Endometrial microvascular endothelial cells (primary cell): ENCODE data around the gene TDRD15. TPM values are rescaled to one million over a fixed set of nuclear protein-coding genes. Genes with fewer than 3 reads are reported as not detected.
"Not testable (repeated sequence)": the region's sequence is repeated elsewhere in the genome, so short reads cannot be mapped to it uniquely, and the experiment has no call there.

Experiments used
- in situ Hi-C: cut with HindIII; loops from 2 replicates; pipeline ENCODE4 v1.10.0; 2017; ENCODE audit warnings: low sequenced_read_pairs, low pct_unique_long_range_greater_than_20kb; ENCODE audit errors: inconsistent ontology term
- total RNA-seq: library from RNA; depleted of rRNA; stranded (reverse); fragments of >200 nt; gene quantifications from one replicate; pipeline ENCODE4 v1.2.3, GENCODE V29; 2015; ENCODE audit errors: inconsistent ontology term

Gene TDRD15
- total RNA-seq, result not detected

DNA sequence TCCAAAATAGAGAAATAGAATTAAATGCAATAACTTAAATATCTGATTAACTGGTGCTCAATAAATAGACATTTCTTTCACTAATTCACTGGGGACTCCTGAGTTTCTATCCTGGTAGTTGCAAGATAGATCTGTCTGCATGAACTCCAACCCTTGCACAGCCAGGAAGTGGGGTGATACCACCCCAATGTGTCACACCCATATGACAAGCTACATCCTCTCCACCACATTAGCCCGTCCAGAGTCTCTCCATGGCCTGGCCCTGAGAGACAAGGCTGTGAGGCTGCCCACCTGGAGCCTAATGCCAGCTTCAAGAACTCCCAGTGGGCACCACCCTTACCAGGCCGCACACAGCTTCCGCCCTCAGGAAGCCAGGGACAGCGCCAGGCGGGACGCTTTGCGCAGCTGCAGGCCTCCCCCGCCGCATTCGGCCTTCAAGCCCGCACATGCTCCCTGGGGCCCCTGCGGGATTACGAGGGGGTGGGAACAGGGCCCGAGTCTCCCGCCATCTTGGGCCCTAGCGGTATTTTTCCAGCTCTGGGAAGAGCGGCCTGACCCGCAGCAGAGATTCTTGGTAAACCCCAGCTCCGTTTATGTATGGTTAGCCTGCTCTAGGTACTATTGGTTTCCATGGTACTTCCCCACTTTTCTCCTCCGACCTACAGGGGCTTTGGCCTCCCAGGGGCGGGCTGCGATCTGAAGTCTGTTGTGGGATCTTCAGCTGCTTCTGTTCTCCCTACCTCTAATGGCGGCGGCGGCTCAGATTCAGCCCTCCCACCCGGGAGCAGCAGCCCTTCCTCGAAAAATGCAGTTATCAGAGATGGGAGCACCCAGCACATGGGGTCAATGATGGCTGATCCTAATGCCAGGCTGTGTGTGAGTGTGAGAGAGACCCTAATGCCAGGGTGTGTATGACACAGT is at the start of gene TDRD15:
Gene TDRD15, plus strand, starts transcription at position 496 of the 921 bp plus-strand sequence. CDS start 13,500 bp downstream, outside the sequence.
- in situ Hi-C loops, result no loop called here

DNA sequence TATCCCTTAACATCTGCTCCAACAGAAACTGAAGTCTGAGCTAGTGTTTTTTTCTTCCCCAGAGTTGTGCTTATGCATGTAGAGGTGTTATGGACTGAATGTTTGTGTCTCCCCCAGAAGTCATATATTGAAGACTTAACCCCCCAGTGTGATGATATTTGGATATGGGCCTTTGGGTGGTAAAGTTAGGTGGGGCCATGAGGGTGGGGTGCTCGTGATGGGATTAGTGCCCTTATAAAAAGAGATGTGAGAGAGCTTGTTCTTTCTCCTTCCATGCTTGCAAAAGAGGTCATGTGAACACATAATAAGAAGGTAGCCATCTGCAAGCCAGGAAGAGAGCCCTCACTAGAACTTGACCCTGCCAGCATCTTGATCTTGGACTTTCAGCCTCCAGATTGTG is 45.5 kb upstream of the TDRD15 start:
- in situ Hi-C loops, result no loop called here

DNA sequence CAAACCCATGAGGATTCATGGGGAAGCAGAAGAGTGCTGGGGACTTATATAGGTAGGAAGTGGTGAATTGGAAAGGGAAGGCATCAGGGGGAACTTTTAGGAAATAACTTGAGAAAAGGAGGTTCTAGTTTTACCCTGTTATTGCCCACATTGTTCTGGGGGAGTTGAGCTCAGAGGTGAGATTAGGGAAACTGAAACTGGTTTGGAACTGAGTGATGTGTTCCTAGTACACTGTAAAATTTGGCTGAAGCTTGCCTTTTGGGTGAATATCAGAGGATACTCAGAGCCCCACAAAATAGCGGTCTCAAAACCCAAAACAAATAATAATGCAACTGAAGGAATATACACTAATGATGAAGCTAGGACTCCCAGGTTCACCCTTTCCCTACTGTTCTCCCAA is 40.3 kb upstream of the TDRD15 start:
- in situ Hi-C loops, result no loop called here

DNA sequence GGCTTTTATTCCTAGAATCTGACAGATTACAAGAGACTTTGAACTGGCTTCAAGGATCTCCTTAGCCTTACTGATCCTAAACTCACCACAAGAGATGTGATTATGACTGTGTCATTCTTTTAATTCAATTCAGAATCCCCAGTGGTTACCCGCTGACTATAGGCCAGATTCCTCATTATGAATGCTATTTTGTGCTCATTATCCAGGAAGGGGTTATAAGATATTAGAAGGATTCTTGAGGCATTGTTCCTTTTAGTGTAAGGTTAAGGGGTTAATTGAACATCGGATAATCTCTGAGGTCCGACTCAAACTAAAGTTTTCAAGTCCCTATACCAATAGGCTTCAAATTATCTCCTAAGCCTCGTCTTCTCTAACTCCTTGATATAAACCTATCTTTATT is 39.4 kb upstream of the TDRD15 start:
- in situ Hi-C loops, result no loop called here

DNA sequence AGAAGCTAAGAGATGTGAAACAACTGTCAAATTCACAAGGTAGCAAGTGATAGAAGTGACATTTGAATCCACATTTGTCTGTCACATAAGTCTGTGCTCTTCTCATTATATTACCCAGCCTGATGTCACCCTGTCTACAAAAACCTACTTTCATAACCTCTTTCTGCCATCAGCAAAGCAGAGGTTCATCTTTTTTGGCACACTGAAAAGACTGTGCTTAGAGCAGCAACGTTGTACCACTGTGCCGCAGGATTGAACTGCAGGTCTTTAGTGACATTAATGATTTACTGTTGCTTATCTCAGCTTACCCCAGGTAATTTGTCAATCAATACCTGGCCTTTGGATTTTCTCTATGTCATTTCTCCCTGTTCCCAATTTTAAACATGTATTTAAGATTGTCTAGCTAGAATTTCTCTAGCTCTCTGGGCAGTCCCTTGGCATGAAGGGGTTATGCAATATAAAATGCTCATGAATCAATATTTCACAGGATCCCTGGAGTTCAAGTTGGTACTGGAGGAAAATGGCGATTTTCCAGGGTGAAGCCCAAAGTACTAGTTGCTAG is 31.4 kb upstream of the TDRD15 start:
- in situ Hi-C loops, result no loop called here

DNA sequence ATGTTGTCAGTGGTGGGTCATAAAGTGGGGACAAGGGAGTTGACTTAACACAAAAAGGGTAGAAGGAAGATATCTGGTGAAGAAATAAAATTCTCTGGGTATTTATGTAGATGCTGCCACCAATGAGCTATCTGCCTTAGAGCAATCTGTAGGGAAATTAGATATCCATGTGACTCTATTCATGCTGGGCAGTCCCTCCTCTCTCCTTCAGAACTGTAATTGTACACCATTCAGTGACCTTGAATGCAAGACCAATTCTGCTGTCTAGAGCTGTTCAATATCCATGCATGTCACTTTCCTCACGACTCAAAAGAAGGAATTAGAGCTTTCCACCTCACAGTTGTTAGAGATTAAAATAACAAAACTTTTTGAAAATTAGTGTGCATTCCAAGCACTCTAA is 28.6 kb upstream of the TDRD15 start:
- in situ Hi-C loops, result no loop called here

DNA sequence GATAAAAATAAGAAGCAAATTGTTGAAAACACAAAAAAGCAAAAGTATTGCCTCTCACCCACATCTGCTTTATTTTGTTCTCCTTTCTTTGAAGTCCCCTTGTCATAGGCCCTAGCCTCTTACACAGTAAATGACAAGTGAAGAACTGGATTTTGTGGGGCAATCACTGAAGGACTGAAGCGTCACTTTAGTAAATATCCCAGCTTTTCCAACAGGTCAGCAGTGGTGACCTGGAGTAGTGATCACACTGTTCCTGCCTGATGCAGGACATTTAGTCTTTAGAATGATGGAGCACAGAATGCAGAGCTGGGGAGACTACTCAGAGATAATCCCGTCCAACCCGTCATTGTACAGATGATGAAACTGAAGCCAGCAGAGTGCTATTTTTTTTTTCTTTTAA is 28.1 kb upstream of the TDRD15 start:
- in situ Hi-C loops, result no loop called here

DNA sequence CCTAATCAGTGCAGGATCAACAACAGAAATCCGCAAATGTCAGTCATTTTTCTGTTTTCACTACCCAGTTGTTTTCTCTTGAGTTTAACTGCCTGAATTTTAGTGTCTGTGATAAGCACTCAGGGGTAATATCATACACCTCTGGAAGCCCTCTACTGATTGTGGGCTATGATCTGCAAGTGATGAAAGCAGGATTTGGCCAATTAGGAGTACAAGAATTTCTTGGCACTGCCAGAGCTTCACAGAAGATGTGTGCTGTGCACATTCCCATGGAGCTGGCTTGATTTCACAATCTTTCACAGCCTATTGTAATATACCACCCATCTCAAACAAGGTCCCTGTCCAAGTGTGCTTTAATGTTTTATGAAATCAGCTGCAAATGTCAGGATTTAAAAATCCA is 27.3 kb upstream of the TDRD15 start:
- in situ Hi-C loops, result no loop called here

DNA sequence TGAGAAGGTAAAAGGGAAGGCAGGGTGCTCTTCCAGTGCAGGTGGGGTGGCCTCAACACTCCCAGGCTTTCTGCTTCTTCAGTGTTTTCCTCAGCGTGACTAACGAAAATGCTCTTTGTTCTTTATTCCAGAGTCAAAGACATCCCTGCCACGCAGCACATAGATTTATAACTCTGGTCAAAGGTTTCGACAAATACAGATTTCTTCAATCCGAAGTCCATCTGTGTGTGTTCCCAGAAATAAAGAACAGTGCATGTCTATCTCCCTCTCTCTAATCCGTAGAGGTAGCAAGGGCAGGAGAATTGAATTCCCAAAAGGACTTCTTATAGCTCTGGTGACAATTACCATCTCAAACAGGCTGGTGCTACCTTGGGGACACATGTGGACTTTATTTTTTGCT is 26.4 kb upstream of the TDRD15 start:
- in situ Hi-C loops, result no loop called here

DNA sequence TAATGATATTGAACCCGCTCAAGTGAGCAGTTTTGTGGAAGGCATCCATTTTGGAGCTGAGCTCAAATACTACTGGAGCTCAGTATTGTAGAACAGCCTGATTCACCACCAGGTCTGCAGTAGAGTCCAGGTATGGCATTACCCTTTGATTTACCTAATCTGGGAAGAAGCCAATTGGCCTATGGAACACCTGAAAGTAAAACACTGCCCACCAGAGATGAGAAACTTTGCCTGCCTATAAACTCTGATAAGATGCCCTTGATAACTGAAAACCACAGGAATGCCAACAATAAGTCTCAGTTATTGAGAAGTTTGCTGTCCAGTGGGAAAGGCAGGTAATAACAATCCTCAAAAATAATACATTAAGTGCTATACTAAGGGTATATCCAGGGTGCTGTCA is 25.5 kb upstream of the TDRD15 start:
- in situ Hi-C loops, result no loop called here

DNA sequence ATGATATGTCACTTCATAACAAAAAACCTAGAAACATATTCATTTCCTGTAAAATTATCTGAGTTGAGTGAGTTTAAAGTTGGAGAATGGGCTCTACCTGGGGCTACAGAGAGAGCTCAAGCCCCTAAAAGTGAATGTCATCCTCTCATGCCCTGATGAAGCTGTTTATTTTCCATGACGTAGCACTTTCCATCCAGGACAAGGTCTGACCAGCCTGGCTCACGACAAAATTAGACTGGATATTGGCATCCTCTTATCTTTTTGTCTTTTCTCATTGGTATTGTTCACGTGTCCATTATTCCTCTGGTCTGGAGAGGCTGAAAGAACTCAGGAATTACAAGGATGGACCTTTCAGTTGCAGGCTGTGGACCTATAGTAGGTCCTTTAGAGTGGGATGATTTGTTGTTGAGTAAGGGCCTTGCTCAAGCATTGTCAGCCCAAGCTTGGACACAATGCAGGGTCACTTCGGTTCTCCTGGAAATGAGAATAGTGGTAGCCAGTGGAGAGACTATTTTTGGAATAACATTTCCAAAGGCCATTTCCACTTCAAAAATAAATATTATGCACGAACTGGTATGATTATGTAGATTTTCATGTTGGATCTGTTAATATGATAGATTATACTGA is 24.4 kb upstream of the TDRD15 start:
- in situ Hi-C loops, result no loop called here

DNA sequence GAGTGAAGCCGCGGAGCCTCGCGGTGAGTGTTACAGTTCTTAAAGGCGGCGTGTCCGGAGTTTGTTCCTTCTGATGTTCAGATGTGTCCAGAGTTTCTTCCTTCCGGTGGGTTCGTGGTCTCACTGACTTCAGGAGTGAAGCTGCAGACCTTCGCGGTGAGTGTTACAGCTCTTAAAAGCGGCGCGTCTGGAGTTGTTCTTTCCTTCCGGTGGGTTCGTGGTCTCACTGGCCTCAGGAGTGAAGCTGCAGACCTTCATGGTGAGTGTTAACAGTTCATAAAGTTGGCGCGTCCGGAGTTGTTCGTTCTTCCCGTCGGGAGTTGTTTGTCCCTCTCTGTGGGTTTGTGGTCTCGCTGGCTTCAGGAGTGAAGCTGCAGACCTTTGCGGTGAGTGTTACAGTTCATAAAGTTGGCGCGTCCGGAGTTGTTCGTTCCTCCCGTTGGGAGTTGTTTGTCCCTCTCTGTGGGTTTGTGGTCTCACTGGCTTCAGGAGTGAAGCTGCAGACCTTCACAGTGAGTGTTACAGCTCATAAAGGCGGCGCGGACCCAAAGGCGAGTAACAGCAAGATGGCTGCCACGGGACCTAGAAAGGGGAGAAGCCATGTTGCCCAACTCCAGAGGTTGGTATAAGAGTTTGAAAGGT is 22.1 kb upstream of the TDRD15 start:
- in situ Hi-C loops, result not testable (repeated sequence)

DNA sequence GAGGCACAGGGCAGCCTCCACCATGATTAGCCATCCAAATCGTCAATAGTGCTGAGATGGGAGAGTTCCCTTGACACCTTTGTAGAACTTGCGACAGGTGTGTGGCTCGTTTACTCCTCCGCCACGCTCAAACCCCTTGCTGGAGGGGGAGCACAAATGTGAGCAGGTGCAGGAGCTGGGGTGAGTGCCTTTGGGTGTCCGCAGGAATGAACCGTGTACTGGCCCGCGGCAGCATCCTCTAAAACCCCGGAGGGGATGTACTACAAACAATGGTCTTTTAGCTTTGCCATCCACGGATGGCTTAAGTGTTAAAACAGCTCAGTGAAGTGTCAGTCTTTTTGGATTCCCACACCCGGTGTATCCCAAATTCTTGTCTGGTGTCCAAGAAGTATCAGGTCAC is 21.4 kb upstream of the TDRD15 start:
- in situ Hi-C loops, result no loop called here

DNA sequence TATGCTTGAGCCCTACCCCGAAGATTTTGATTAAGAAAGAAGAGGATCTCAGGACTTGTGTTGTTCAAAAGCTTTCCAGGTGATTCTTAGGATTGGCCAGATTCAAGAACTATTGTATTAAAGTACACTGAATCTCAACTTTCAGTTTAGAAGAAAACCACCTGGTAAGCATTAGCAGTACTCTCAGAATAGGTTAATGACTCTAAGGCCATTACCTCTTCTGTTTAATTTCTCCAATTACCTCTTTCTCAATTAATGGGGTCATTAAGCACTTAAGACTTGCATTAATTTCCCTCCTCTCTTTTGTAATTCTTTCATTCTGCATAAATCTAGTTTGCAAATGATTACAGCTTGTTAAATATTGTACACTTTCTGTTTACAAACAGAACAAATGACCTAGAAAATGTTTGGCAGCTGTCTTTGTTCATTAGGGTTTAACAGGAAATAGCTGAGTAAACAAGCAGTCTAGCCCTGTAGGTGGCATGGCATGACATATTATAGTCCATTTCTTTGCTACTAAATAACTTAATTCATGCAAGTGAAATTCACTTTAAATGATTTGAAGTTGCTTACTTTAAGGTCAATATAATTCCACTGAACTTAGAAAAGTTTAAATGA is 20.4 kb upstream of the TDRD15 start:
- in situ Hi-C loops, result no loop called here

DNA sequence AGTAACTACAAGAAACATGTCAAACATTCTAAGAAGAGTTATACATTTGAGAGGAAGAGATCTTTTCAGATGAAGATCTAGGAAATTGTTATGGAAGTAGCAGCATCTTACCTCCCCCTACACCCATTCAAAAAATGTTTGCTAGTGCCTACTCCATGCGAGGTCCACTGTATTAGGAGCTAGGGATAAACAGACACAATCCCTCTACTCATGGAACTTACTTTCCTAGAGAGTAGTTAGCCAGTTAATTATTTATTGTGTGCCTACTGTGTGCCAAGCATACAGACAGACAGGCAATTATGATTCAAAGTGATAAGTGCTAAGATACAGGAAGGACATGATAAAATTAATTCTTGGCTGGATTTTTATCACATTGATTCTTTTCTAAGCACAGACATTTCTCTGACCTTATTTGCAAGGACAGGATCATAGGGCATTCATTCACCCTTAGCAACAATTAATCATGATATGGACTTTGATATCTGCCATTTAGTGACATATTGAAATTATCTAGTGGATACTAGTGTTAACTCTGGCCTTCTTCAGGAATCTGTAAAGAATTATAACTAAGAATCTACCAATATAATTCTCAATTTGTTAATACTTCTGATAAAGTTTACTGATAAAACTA is 19.6 kb upstream of the TDRD15 start:
- in situ Hi-C loops, result no loop called here

DNA sequence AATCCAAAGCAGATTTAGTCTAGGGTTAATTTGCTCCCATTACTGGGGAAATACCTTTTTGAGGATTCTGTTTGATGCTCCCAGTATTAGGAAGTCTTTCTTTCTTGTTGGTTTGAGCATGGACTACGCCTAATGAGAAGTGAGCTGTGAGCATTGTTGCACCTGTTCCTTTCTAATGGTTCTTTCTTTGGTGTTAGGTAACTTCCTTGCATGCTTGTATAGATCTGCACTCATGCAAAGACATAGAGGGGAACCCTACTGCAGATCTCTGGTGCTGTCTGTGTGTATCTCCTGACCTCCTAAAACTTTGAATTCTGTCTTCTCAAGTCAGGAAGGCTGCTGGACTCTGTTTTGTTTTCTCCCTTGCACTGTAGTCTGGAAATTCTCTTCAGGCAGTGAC is 12.8 kb upstream of the TDRD15 start:
- in situ Hi-C loops, result no loop called here

DNA sequence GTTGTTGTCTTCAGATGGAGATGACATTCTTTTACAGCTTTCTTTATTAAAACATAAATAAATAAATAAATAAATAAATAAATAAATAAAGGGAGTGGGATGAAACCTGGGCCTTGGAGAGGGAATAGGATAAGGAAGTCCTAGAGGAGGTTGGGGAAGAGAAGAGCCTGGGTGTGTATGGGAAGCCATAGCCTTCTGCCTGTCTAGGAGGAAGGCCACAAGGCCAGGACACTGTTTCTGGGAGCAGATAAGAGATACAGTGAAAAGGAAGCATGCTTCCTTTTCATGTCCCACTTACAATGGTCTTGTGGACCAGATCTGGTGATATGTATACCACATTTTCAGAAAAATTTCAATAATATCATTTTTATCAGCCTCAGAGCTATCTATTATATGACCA is 6.1 kb upstream of the TDRD15 start:
- in situ Hi-C loops, result no loop called here

DNA sequence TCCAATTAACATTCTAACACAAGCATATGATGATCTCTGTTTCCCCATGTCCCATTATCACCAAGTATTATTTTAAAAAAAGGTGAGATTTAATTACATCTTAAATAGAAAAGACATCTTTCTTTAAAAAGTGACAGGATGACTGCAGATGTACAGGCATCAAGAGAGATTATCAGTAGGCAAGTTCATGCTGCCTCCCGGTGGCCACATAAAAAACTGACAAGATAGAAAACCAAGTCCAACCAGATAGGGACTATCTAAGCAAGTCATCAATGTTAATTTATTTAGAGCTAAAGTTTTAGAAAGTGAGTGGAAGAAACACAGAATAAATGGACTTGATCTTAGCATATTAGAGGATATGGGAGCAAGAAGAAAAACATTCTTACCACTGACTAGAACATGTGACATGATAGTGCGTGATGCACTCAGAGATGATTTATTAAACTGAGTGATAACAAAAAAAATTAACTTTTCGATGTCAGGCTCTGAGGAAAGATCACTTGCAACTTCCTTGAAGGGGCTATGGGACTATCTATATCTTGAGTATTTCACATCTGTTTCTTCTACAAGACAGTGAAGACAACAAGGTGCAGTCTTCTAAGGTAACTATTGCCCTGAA is 5.4 kb upstream of the TDRD15 start:
- in situ Hi-C loops, result no loop called here
